ENCODE measurements around the gene TSC22D1.
A peak's percentile ranks its signal among the peaks of the same experiment; 100 is the strongest.

TSC22D1 gene

GRCh38 chr13:44574466-44574855 lies 1.7 kb downstream of the TSC22D1 start:
- Histone ChIP-seq H3K4me1 (ENCODE audit: insufficient read depth, poor library complexity, severe bottlenecking) (peaks cover 30% of the 10 kb centered on the region), H3K9me3 (ENCODE audit: severe bottlenecking) (no peaks in the 10 kb centered on the region), H3K4me3 (ENCODE audit: severe bottlenecking) (no peak overlapping the region), H3K27me3 (ENCODE audit: insufficient read depth, poor library complexity, severe bottlenecking) (no peaks in the 10 kb centered on the region), H3K27ac (ENCODE audit: poor library complexity, severe bottlenecking) (no peak overlapping the region), H3K36me3 (ENCODE audit: low read depth) (peaks cover 15% of the 10 kb centered on the region)
- TF ChIP-seq CTCF (IDR thresholded peaks at IDR 0.05; ENCODE audit: poor library complexity, severe bottlenecking): no peak
- ATAC-seq (ENCODE audit: low read depth) (no peak), DNase-seq (ENCODE audit: low spot score) (no peak)

GRCh38 chr13:44573790-44574465 lies 2.2 kb downstream of the TSC22D1 start:
- peak; percentile 11 for TF ChIP-seq CTCF (IDR thresholded peaks at IDR 0.05; ENCODE audit: poor library complexity, severe bottlenecking)
- no peak for ATAC-seq (ENCODE audit: low read depth)
- Histone ChIP-seq H3K4me1 (ENCODE audit: insufficient read depth, poor library complexity, severe bottlenecking) (peaks cover 30% of the 10 kb centered on the region), H3K27ac (ENCODE audit: poor library complexity, severe bottlenecking) (no peak overlapping the region), H3K36me3 (ENCODE audit: low read depth) (peaks cover 15% of the 10 kb centered on the region), H3K4me3 (ENCODE audit: severe bottlenecking) (no peak overlapping the region), H3K27me3 (ENCODE audit: insufficient read depth, poor library complexity, severe bottlenecking) (no peaks in the 10 kb centered on the region), H3K9me3 (ENCODE audit: severe bottlenecking) (no peaks in the 10 kb centered on the region)
- no peak for DNase-seq (ENCODE audit: low spot score)

- no peak overlapping the region for H3K4me3 ChIP-seq (ENCODE audit: severe bottlenecking)
Observed at GRCh38 chr13:44573071-44573470, 3.1 kb downstream of the TSC22D1 start.

GRCh38 chr13:44566601-44567000 lies 9.5 kb downstream of the TSC22D1 start:
- no peaks in the 10 kb centered on the region for H3K9me3 ChIP-seq (ENCODE audit: severe bottlenecking)
- no peak overlapping the region for H3K4me3 ChIP-seq (ENCODE audit: severe bottlenecking)
- no peak overlapping the region for H3K27ac ChIP-seq (ENCODE audit: poor library complexity, severe bottlenecking)
- TF ChIP-seq CTCF (IDR thresholded peaks at IDR 0.05; ENCODE audit: poor library complexity, severe bottlenecking): no peak
- peaks cover 17% of the 10 kb centered on the region for H3K36me3 ChIP-seq (ENCODE audit: low read depth)
- H3K4me1 ChIP-seq (ENCODE audit: insufficient read depth, poor library complexity, severe bottlenecking): peaks cover 9% of the 10 kb centered on the region
- ATAC-seq (ENCODE audit: low read depth) (no peak), DNase-seq (ENCODE audit: low spot score) (no peak)
- no peaks in the 10 kb centered on the region for H3K27me3 ChIP-seq (ENCODE audit: insufficient read depth, poor library complexity, severe bottlenecking)

More at GRCh38 chr13:44573071-44573470, 3.1 kb downstream of the TSC22D1 start:
- peaks cover 24% of the 10 kb centered on the region for H3K4me1 ChIP-seq (ENCODE audit: insufficient read depth, poor library complexity, severe bottlenecking)
- no peaks in the 10 kb centered on the region for H3K9me3 ChIP-seq (ENCODE audit: severe bottlenecking)
- no peak for TF ChIP-seq CTCF (IDR thresholded peaks at IDR 0.05; ENCODE audit: poor library complexity, severe bottlenecking)
- DNase-seq (ENCODE audit: low spot score): no peak
- H3K27ac ChIP-seq (ENCODE audit: poor library complexity, severe bottlenecking): no peak overlapping the region
- no peaks in the 10 kb centered on the region for H3K27me3 ChIP-seq (ENCODE audit: insufficient read depth, poor library complexity, severe bottlenecking)
- H3K36me3 ChIP-seq (ENCODE audit: low read depth): peaks cover 15% of the 10 kb centered on the region
- ATAC-seq (ENCODE audit: low read depth): no peak

- DNase-seq (ENCODE audit: low spot score) (no peak), ATAC-seq (ENCODE audit: low read depth) (no peak)
- Histone ChIP-seq H3K9me3 (ENCODE audit: severe bottlenecking) (no peaks in the 10 kb centered on the region), H3K36me3 (ENCODE audit: low read depth) (peaks cover 12% of the 10 kb centered on the region), H3K27ac (ENCODE audit: poor library complexity, severe bottlenecking) (no peak overlapping the region), H3K4me1 (ENCODE audit: insufficient read depth, poor library complexity, severe bottlenecking) (peaks cover 3% of the 10 kb centered on the region), H3K27me3 (ENCODE audit: insufficient read depth, poor library complexity, severe bottlenecking) (no peaks in the 10 kb centered on the region), H3K4me3 (ENCODE audit: severe bottlenecking) (no peak overlapping the region)
- TF ChIP-seq CTCF (IDR thresholded peaks at IDR 0.05; ENCODE audit: poor library complexity, severe bottlenecking): no peak
Observed at GRCh38 chr13:44565881-44566280, 10.2 kb downstream of the TSC22D1 start.
